PC-3 (cell line): Measurements from ENCODE around the gene TRPM8. TPM values are rescaled to one million over a fixed set of nuclear protein-coding genes. Genes with fewer than 3 reads are reported as not detected.
A peak's percentile ranks its signal among the peaks of the same experiment; 100 is the strongest.

Experiments used
- ATAC-seq: fragments of 200-7000 bp; cut with Tn5 transposase; 2 replicates; pipeline ENCODE4 v1.9.1; 2020; ENCODE audit warnings: mild to moderate bottlenecking, moderate library complexity
- BruUV-seq: library from RNA; stranded (reverse); fragments of 400-500 nt; replicated peaks from 2 replicates; lab custom pipeline; 2021; lab: Mats Ljungman, UMichigan
- CTCF ChIA-PET: fragments of 300-600 bp; sonication (Branson Sonifier 250); formaldehyde crosslinking; loops from one replicate; lab custom pipeline; 2022; ENCODE audit warnings: antibody characterized with exemption; lab: Charles Lee
- POLR2A ChIA-PET: fragments of 300-600 bp; sonication (Branson Sonifier 250); formaldehyde crosslinking; loops from one replicate; lab custom pipeline; 2022; ENCODE audit warnings: antibody characterized with exemption; ENCODE audit not compliant: unreplicated experiment; lab: Charles Lee
- DNase-seq: peaks from one replicate; pipeline ENCODE4 v3.0.0-alpha.2; 2015
- H2AFZ ChIP-seq: fragments of 300-600 bp; sonication (generic); 2 replicates; pipeline ENCODE4 v1.6.0; 2016; ENCODE audit warnings: antibody characterized with exemption, low read length
- H3F3A ChIP-seq: fragments of 300-600 bp; sonication (generic); one replicate; pipeline ENCODE4 v1.6.0; 2017; ENCODE audit warnings: antibody characterized with exemption, low read length, control low read depth, mild to moderate bottlenecking; ENCODE audit not compliant: unreplicated experiment
- H3K27ac ChIP-seq: fragments of 300-600 bp; sonication (generic); 2 replicates; pipeline ENCODE4 v1.5.1; 2016; ENCODE audit warnings: mild to moderate bottlenecking, low read length
- H3K27me3 ChIP-seq: fragments of 300-600 bp; sonication (generic); 2 replicates; pipeline ENCODE4 v1.6.1; 2016; ENCODE audit warnings: low read length, mixed read lengths
- H3K36me3 ChIP-seq: fragments of 300-600 bp; sonication (generic); 2 replicates; pipeline ENCODE4 v1.6.1; 2016; ENCODE audit warnings: low read depth, mixed run types, low read length, mixed read lengths
- H3K4me1 ChIP-seq: fragments of 300-600 bp; sonication (generic); 2 replicates; pipeline ENCODE4 v1.5.1; 2016; ENCODE audit warnings: low read length; ENCODE audit not compliant: insufficient read depth
- H3K4me2 ChIP-seq: fragments of 300-600 bp; sonication (generic); 2 replicates; pipeline ENCODE4 v1.6.0; 2016; ENCODE audit warnings: low read length
- H3K4me3 ChIP-seq: fragments of 300-600 bp; sonication (generic); 2 replicates; pipeline ENCODE4 v1.5.1; 2016; ENCODE audit warnings: mild to moderate bottlenecking, low read length, mixed read lengths
- H3K79me2 ChIP-seq: fragments of 300-600 bp; sonication (generic); 2 replicates; pipeline ENCODE4 v1.6.1; 2017; ENCODE audit warnings: low read length, mixed read lengths
- H3K9ac ChIP-seq: fragments of 300-600 bp; sonication (generic); 2 replicates; pipeline ENCODE4 v1.6.0; 2016; ENCODE audit warnings: mild to moderate bottlenecking, low read length
- H3K9me2 ChIP-seq: fragments of 300-600 bp; sonication (generic); replicated peaks from 2 replicates; pipeline ENCODE4 v1.6.1; 2016; ENCODE audit warnings: mixed run types, low read length, mixed read lengths
- H3K9me3 ChIP-seq: fragments of 300-600 bp; sonication (generic); 2 replicates; pipeline ENCODE4 v1.6.1; 2016; ENCODE audit warnings: low read length, mixed read lengths
- H4K20me1 ChIP-seq: fragments of 300-600 bp; sonication (generic); 2 replicates; pipeline ENCODE4 v1.6.1; 2016; ENCODE audit warnings: low read length, mixed read lengths
- EZH2 ChIP-seq: fragments of 300-600 bp; sonication (generic); IDR thresholded peaks from one replicate; pipeline ENCODE4 v1.6.1; 2017; ENCODE audit warnings: antibody characterized with exemption, mild to moderate bottlenecking, low read length; ENCODE audit not compliant: unreplicated experiment
- EZH2phosphoT487 ChIP-seq: fragments of 300-600 bp; sonication (generic); IDR thresholded peaks from 2 replicates; pipeline ENCODE4 v1.6.1; 2018; ENCODE audit warnings: mild to moderate bottlenecking, antibody characterized with exemption, low read length, borderline replicate concordance
- intact Hi-C: fragments of 100-400 bp; cut with micrococcal nuclease; formaldehyde crosslinking; loops from 2 replicates; pipeline ENCODE4 v1.9.0; 2023
- total RNA-seq: library from RNA; depleted of rRNA; stranded (reverse); fragments of >200 nt; gene quantifications from 2 replicates; pipeline ENCODE4 v1.2.3, GENCODE V29; 2014
- TF ChIP-seq, protein P1 (sequence below): fragments of 300-600 bp; sonication (generic); conservative IDR thresholded peaks from 2 replicates; pipeline ENCODE4 v1.5.1; 2017; ENCODE audit warnings: antibody characterized with exemption, low read depth, mild to moderate bottlenecking, low read length

Gene TRPM8
- total RNA-seq, 1 experiment from 2014 or later: not detected

DNA sequence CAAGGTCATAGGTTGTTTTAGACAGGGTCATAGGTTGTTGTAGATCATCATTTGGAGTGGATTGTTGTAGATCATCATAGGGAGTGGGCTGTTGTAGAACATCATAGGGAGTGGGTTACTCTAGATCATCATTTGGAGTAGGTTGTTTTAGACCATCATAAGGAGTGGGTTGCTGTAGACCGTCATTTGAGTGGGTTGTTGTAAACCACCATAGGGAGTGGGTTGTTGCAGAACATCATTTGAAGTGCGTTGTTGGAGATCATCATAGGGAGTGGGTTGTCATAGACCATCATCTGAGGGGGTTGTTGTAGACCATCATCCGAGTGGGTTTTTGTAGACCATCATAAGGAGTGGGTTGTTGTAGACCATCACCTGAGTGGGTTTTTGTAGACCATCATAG is 9.5 kb upstream of the TRPM8 start:
- Histone ChIP-seq H2AFZ (no peak overlapping the region), H3K36me3 (no peaks in the 10 kb centered on the region), H3K4me1 (no peaks in the 10 kb centered on the region), H4K20me1 (no peaks in the 10 kb centered on the region), H3F3A (no peaks in the 10 kb centered on the region), H3K27me3 (peaks cover 42% of the 10 kb centered on the region), H3K4me2 (no peak overlapping the region), H3K9me2 (no peaks in the 10 kb centered on the region), H3K79me2 (no peaks in the 10 kb centered on the region), H3K4me3 (no peak overlapping the region), H3K9me3 (no peaks in the 10 kb centered on the region), H3K9ac (no peak overlapping the region), H3K27ac (no peak overlapping the region)
- POLR2A ChIA-PET: no interaction called here
- CTCF ChIA-PET: no interaction called here
- TF ChIP-seq EZH2phosphoT487: no peak
- no peak for TF ChIP-seq EZH2
- TF ChIP-seq, protein P1, sequence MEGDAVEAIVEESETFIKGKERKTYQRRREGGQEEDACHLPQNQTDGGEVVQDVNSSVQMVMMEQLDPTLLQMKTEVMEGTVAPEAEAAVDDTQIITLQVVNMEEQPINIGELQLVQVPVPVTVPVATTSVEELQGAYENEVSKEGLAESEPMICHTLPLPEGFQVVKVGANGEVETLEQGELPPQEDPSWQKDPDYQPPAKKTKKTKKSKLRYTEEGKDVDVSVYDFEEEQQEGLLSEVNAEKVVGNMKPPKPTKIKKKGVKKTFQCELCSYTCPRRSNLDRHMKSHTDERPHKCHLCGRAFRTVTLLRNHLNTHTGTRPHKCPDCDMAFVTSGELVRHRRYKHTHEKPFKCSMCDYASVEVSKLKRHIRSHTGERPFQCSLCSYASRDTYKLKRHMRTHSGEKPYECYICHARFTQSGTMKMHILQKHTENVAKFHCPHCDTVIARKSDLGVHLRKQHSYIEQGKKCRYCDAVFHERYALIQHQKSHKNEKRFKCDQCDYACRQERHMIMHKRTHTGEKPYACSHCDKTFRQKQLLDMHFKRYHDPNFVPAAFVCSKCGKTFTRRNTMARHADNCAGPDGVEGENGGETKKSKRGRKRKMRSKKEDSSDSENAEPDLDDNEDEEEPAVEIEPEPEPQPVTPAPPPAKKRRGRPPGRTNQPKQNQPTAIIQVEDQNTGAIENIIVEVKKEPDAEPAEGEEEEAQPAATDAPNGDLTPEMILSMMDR: no peak
- DNase-seq (no peak), ATAC-seq (no peak)
- intact Hi-C loops: no loop called here
- no TSS peak for BruUV-seq

DNA sequence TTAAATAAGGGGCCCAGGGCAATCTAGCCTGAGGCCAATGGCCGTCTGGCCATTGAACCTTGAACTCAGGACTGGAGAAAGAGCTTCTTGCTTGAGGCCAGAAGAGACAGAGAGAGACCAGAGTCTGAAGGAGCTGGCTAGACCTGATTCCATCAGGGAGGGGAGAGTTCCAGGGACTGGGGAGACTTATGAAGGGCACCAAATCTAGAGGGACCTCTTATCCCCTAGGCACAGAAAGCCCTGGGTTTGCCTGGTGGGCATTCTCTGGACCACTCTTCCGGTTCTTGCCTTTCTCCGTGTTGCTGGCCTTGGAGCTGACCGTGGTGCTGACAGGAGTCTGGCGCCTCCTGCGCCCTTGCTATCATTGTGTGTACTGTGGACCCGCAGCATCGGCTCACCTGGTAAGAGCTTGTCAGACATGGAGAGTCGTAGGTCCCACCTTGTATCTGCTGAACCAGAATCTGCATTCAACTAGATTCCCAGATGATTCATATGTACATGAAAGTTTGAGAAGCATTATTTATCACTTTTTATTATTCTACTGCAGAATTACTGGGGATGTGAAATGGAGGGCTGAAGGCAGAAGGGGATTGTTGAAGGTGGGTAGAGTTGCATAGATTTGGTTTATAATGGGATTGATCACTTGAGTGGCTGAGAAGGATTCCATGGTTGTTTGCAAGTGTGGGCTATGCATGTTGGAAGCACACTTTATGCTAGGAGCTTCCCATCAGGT is 4.3 kb upstream of the TRPM8 start:
- no peak for TF ChIP-seq EZH2
- no peak for TF ChIP-seq EZH2phosphoT487
- TF ChIP-seq, protein P1: no peak
- Histone ChIP-seq H3K4me3 (no peak overlapping the region), H3K4me2 (no peak overlapping the region), H3K9me2 (no peaks in the 10 kb centered on the region), H4K20me1 (no peaks in the 10 kb centered on the region), H3K9ac (no peak overlapping the region), H2AFZ (no peak overlapping the region), H3K4me1 (no peaks in the 10 kb centered on the region), H3K9me3 (no peaks in the 10 kb centered on the region), H3F3A (no peaks in the 10 kb centered on the region), H3K27ac (no peak overlapping the region), H3K79me2 (no peaks in the 10 kb centered on the region), H3K27me3 (peaks cover 36% of the 10 kb centered on the region; the same call in 1 of the 2 replicates), H3K36me3 (no peaks in the 10 kb centered on the region)
- ATAC-seq (peak; percentile 48; the same call in 1 of the 2 replicates), DNase-seq (peak; percentile 48)
- ChIA-PET POLR2A (no interaction called here), CTCF (no interaction called here)
- intact Hi-C loops: no loop called here
- no TSS peak for BruUV-seq

DNA sequence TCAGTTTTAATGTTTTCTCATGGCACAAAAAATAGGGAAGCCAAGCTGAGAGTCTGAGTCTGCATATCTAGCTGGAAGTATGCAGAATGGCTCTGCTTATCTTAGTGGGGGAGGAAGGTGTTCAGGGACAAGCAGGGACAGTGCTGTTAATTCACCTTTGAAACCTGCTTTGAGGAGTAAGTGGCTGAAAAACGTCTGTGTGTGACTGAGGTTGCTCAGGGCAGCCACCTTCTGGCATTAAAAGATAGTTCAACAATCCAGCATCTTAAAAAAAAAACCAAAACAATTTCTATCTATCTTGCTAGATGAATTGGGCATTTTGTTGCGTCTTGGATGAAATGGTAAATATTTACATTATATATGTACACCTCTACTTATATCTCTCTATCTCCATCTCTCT is 2.0 kb upstream of the TRPM8 start:
- H3K4me3 ChIP-seq: no peak overlapping the region
- no peak overlapping the region for H3K27ac ChIP-seq
- peaks cover 4% of the 10 kb centered on the region for H3K4me1 ChIP-seq
- no peaks in the 10 kb centered on the region for H3K9me3 ChIP-seq
- no peaks in the 10 kb centered on the region for H3F3A ChIP-seq
- ChIA-PET POLR2A (no interaction called here), CTCF (interaction anchor here (0.6 kb wide), 2 partner anchors 544 to 811 kb away, joined by 4 to 10 read pairs; no protein-coding TSS in a partner anchor)
- H3K4me2 ChIP-seq: no peak overlapping the region
- TF ChIP-seq, protein P1: peak; percentile 58
- TF ChIP-seq EZH2phosphoT487: no peak
- H3K9me2 ChIP-seq: no peaks in the 10 kb centered on the region
- H3K36me3 ChIP-seq: no peaks in the 10 kb centered on the region
- DNase-seq (peak; percentile 47), ATAC-seq (0 out of 2 replicates have a peak, but pooled peaks have one; percentile 48)
- no TSS peak for BruUV-seq
- H3K27me3 ChIP-seq: peaks cover 23% of the 10 kb centered on the region; the same call in 1 of the 2 replicates
- H2AFZ ChIP-seq: no peak overlapping the region
- intact Hi-C loops: loop anchor here (2.0 kb wide), 1 partner anchor 60 kb away; the partner anchor contains the start of gene HJURP
- H3K79me2 ChIP-seq: no peaks in the 10 kb centered on the region
- H4K20me1 ChIP-seq: no peaks in the 10 kb centered on the region
- H3K9ac ChIP-seq: no peak overlapping the region
